ENCODE measurements around the gene ARHGAP28.

The ARHGAP28 gene

DNA sequence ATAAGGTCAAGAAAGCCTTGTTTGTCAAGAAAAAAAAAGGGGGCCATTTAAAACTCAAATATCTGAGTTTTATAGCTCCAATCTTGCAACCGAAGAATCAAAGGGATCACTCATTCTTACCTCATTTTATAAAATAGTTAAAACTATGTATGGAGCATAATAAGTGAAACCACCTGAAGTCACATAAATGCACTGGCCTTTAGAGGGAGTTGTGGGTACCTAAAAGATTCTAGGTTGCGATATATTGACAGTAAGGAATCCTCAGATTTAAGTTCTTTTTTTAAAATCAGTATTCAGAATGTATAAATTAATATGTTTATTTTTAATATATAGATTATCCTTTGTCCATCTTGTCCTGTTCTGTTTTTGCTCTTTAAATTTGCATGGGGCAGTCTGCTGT, 3.4 kb downstream of the ARHGAP28 start:
- Histone ChIP-seq H3K4me3 (ENCODE audit: low read length) (no peak overlapping the region), H3K9me2 (replicated peaks; ENCODE audit: control insufficient read depth, low read length) (no peaks in the 10 kb centered on the region), H3K4me2 (ENCODE audit: low read length) (no peak overlapping the region), H3K4me1 (ENCODE audit: control insufficient read depth, low read length) (no peaks in the 10 kb centered on the region), H3K36me3 (ENCODE audit: control insufficient read depth, low read length) (no peaks in the 10 kb centered on the region), H3K27me3 (ENCODE audit: control insufficient read depth, low read length) (peaks cover 3% of the 10 kb centered on the region; the same call in 1 of the 2 replicates), H4K20me1 (ENCODE audit: control insufficient read depth, insufficient read depth, low read depth, low read length) (no peaks in the 10 kb centered on the region), H3K9me3 (ENCODE audit: control insufficient read depth, insufficient read depth, low read length) (no peaks in the 10 kb centered on the region), H3F3A (ENCODE audit: control insufficient read depth, insufficient read depth) (no peaks in the 10 kb centered on the region), H3K79me2 (ENCODE audit: control insufficient read depth, low read length) (no peaks in the 10 kb centered on the region), H3K27ac (ENCODE audit: low read depth, low read length) (no peak overlapping the region)
- no peak for TF ChIP-seq EZH2phosphoT487 (IDR thresholded peaks at IDR 0.05; ENCODE audit: borderline replicate concordance, low read length)
- TF ChIP-seq, protein P1, sequence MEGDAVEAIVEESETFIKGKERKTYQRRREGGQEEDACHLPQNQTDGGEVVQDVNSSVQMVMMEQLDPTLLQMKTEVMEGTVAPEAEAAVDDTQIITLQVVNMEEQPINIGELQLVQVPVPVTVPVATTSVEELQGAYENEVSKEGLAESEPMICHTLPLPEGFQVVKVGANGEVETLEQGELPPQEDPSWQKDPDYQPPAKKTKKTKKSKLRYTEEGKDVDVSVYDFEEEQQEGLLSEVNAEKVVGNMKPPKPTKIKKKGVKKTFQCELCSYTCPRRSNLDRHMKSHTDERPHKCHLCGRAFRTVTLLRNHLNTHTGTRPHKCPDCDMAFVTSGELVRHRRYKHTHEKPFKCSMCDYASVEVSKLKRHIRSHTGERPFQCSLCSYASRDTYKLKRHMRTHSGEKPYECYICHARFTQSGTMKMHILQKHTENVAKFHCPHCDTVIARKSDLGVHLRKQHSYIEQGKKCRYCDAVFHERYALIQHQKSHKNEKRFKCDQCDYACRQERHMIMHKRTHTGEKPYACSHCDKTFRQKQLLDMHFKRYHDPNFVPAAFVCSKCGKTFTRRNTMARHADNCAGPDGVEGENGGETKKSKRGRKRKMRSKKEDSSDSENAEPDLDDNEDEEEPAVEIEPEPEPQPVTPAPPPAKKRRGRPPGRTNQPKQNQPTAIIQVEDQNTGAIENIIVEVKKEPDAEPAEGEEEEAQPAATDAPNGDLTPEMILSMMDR (IDR thresholded peaks at IDR 0.05; ENCODE audit: low read depth, low read length, poor library complexity, severe bottlenecking): no peak

DNA sequence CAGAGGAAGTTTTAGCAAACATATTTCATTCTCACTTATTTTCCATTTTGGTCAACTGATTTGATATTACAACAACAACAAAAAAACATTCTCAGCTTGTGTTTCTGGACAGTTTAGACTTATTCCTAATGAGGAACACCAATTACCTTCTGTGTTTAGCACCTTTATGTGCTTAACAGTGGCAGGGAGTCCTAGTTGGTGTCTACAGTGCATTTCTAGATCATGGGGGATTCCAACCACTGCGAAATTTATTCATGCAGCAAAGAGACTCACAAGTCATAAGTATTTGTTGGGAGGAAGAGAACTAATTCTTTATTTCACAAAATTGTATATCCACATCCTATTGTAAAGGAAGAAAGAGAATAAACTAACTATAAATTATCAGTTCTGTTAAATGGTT, 4.2 kb downstream of the ARHGAP28 start:
- Histone ChIP-seq H3K36me3 (ENCODE audit: control insufficient read depth, low read length) (no peaks in the 10 kb centered on the region), H3F3A (ENCODE audit: control insufficient read depth, insufficient read depth) (no peaks in the 10 kb centered on the region), H3K27me3 (ENCODE audit: control insufficient read depth, low read length) (peaks cover 3% of the 10 kb centered on the region; the same call in 1 of the 2 replicates), H3K79me2 (ENCODE audit: control insufficient read depth, low read length) (no peaks in the 10 kb centered on the region), H3K4me3 (ENCODE audit: low read length) (no peak overlapping the region), H3K4me1 (ENCODE audit: control insufficient read depth, low read length) (no peaks in the 10 kb centered on the region), H3K4me2 (ENCODE audit: low read length) (no peak overlapping the region), H4K20me1 (ENCODE audit: control insufficient read depth, insufficient read depth, low read depth, low read length) (no peaks in the 10 kb centered on the region), H3K9me3 (ENCODE audit: control insufficient read depth, insufficient read depth, low read length) (no peaks in the 10 kb centered on the region), H3K27ac (ENCODE audit: low read depth, low read length) (no peak overlapping the region), H3K9me2 (replicated peaks; ENCODE audit: control insufficient read depth, low read length) (no peaks in the 10 kb centered on the region)
- TF ChIP-seq EZH2phosphoT487 (IDR thresholded peaks at IDR 0.05; ENCODE audit: borderline replicate concordance, low read length): no peak
- TF ChIP-seq, protein P1 (IDR thresholded peaks at IDR 0.05; ENCODE audit: low read depth, low read length, poor library complexity, severe bottlenecking): no peak

DNA sequence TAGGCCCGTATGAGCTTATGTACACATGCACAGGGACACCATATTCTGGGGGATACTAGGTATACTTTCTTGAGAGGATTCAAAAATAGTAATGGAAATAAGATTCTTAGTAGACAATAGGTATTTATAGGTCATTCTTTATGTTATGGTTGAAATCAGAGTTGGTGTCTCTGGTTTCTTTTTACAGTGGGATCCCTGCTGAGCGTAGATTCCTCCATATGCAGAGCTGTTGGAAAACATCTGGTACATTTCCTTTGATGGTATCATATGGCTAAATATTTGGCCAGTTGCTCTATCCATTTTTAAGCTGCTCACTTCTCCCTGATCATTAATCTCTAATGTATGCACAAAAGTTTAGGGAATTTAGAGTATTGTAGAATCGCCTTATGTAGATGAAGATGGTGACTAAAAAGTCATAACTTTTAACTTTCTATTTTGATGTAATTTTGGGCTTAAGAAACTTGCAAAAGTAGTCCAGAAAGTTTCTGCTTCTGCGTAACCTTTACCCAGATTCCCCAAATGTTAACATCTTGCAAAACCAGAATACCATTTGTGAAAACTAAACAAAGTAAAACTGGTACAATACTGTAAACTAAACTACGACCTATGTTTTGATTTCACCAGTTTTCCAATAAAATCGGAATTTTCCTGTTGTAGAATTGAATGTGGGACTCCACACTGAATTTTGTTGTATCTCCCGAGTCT, 5.4 kb downstream of the ARHGAP28 start:
- Histone ChIP-seq H3K4me2 (ENCODE audit: low read length) (no peak overlapping the region), H3K4me3 (ENCODE audit: low read length) (no peak overlapping the region), H4K20me1 (ENCODE audit: control insufficient read depth, insufficient read depth, low read depth, low read length) (no peaks in the 10 kb centered on the region), H3K4me1 (ENCODE audit: control insufficient read depth, low read length) (no peaks in the 10 kb centered on the region), H3K27me3 (ENCODE audit: control insufficient read depth, low read length) (peaks cover 3% of the 10 kb centered on the region; the same call in 1 of the 2 replicates), H3F3A (ENCODE audit: control insufficient read depth, insufficient read depth) (no peaks in the 10 kb centered on the region), H3K27ac (ENCODE audit: low read depth, low read length) (no peak overlapping the region), H3K79me2 (ENCODE audit: control insufficient read depth, low read length) (no peaks in the 10 kb centered on the region), H3K9me3 (ENCODE audit: control insufficient read depth, insufficient read depth, low read length) (no peaks in the 10 kb centered on the region), H3K36me3 (ENCODE audit: control insufficient read depth, low read length) (no peaks in the 10 kb centered on the region), H3K9me2 (replicated peaks; ENCODE audit: control insufficient read depth, low read length) (no peaks in the 10 kb centered on the region)
- TF ChIP-seq, protein P1 (IDR thresholded peaks at IDR 0.05; ENCODE audit: low read depth, low read length, poor library complexity, severe bottlenecking): no peak
- no peak for TF ChIP-seq EZH2phosphoT487 (IDR thresholded peaks at IDR 0.05; ENCODE audit: borderline replicate concordance, low read length)
